GM13976 (cell line): ENCODE data around the gene RBBP5.
"Not testable (repeated sequence)": the region's sequence is repeated elsewhere in the genome, so short reads cannot be mapped to it uniquely, and the experiment has no call there.

Experiments used
- DNase-seq: peaks from one replicate; pipeline ENCODE4 v3.0.0; 2012; ENCODE audit warnings: low spot score
- CTCF ChIP-seq: IDR thresholded peaks from 2 replicates; pipeline ENCODE4 v1.5.1; 2012; ENCODE audit warnings: borderline replicate concordance, mild to moderate bottlenecking; ENCODE audit not compliant: insufficient read depth; ENCODE audit errors: extremely low read depth, missing control alignments, control extremely low read depth
- in situ Hi-C: fragments of 300-500 bp; cut with MboI; formaldehyde crosslinking; loops from one replicate; pipeline ENCODE4 v1.12.0; 2022; ENCODE audit warnings: low sequenced_read_pairs, mixed read lengths, inconsistent platforms; ENCODE audit not compliant: unreplicated experiment

RBBP5 gene

GRCh38 chr1:205161076-205161475, 39.3 kb upstream of the RBBP5 start:
- in situ Hi-C loops = no loop called here
- no peak for TF ChIP-seq CTCF
- no peak for DNase-seq

GRCh38 chr1:205158048-205158616, 36.4 kb upstream of the RBBP5 start:
- no peak for DNase-seq
- TF ChIP-seq CTCF = no peak
- in situ Hi-C loops = no loop called here

GRCh38 chr1:205155665-205156377, 34.0 kb upstream of the RBBP5 start:
- DNase-seq, in situ Hi-C loops: not testable (repeated sequence)

- TF ChIP-seq CTCF = no peak
- DNase-seq = no peak
- in situ Hi-C loops = no loop called here
Observed at GRCh38 chr1:205152505-205152904, 30.7 kb upstream of the RBBP5 start.

GRCh38 chr1:205150651-205151428, 29.1 kb upstream of the RBBP5 start:
- in situ Hi-C loops = no loop called here
- no peak for TF ChIP-seq CTCF
- no peak for DNase-seq

- no peak for DNase-seq
- no peak for TF ChIP-seq CTCF
- in situ Hi-C loops = no loop called here
Observed at GRCh38 chr1:205147191-205147835, 25.5 kb upstream of the RBBP5 start.
